ENCODE results near the gene BRAT1. TPM values are rescaled to one million over a fixed set of nuclear protein-coding genes. Genes with fewer than 3 reads are reported as not detected.

Gene BRAT1
- polyA plus RNA-seq, 1 donor from 2014 or later = 39.4 TPM

- peaks cover 19 to 29% (median 24%) of the 10 kb centered on the region in 3 donors for H3K4me1 Mint-ChIP-seq
- peak overlapping the region; percentile 97 to 98 (median 98) for H3K27ac Mint-ChIP-seq
- H3K27me3 Mint-ChIP-seq = no peaks in the 10 kb centered on the region
- H3K9me3 Mint-ChIP-seq = no peaks in the 10 kb centered on the region
- peaks cover 1% of the 10 kb centered on the region for H3K36me3 Mint-ChIP-seq
- H3K4me3 Mint-ChIP-seq = peak overlapping the region; percentile 70 to 91 (median 78)
Measured at GRCh38 chr7:2528481-2529095, 26.7 kb downstream of the BRAT1 start.

GRCh38 chr7:2527505-2528467, 27.5 kb downstream of the BRAT1 start:
- peak overlapping the region; percentile 91 to 98 (median 97) for H3K27ac Mint-ChIP-seq
- H3K9me3 Mint-ChIP-seq = no peaks in the 10 kb centered on the region
- H3K4me1 Mint-ChIP-seq = peaks cover 23 to 33% (median 27%) of the 10 kb centered on the region in 3 donors
- H3K4me3 Mint-ChIP-seq = peak overlapping the region; percentile 72 to 91 (median 80)
- H3K27me3 Mint-ChIP-seq = no peaks in the 10 kb centered on the region
- H3K36me3 Mint-ChIP-seq = peaks cover 1% of the 10 kb centered on the region

- Mint-ChIP-seq H3K4me1 (peaks cover 25 to 37% (median 35%) of the 10 kb centered on the region in 3 donors), H3K27ac (peak overlapping the region; percentile 73 to 98 (median 91)), H3K36me3 (peaks cover 4% of the 10 kb centered on the region), H3K4me3 (peak overlapping the region in 2 of 4 donors; percentile 22 to 84), H3K27me3 (no peaks in the 10 kb centered on the region), H3K9me3 (no peaks in the 10 kb centered on the region)
Measured at GRCh38 chr7:2526659-2527504, 28.4 kb downstream of the BRAT1 start.

- Mint-ChIP-seq H3K9me3 (no peaks in the 10 kb centered on the region), H3K36me3 (peaks cover 7% of the 10 kb centered on the region), H3K4me1 (peaks cover 24 to 37% (median 37%) of the 10 kb centered on the region in 3 donors), H3K27ac (peak overlapping the region; percentile 57 to 87 (median 84)), H3K27me3 (no peaks in the 10 kb centered on the region), H3K4me3 (peak overlapping the region in 3 of 4 donors; percentile 58 to 84 (median 72))
Measured at GRCh38 chr7:2525658-2526630, 29.4 kb downstream of the BRAT1 start.

GRCh38 chr7:2524808-2525657, 30.3 kb downstream of the BRAT1 start:
- H3K27me3 Mint-ChIP-seq = no peaks in the 10 kb centered on the region
- H3K9me3 Mint-ChIP-seq = no peaks in the 10 kb centered on the region

GRCh38 chr7:2523941-2524807, 31.1 kb downstream of the BRAT1 start:
- Mint-ChIP-seq H3K4me3 (peak overlapping the region; percentile 66 to 96 (median 95)), H3K27ac (peak overlapping the region in 2 of 3 donors; percentile 46 to 67), H3K27me3 (no peaks in the 10 kb centered on the region), H3K9me3 (no peaks in the 10 kb centered on the region), H3K4me1 (peaks cover 14 to 31% (median 28%) of the 10 kb centered on the region in 3 donors), H3K36me3 (peaks cover 9% of the 10 kb centered on the region)

More at GRCh38 chr7:2524808-2525657, 30.3 kb downstream of the BRAT1 start:
- peaks cover 16 to 31% (median 31%) of the 10 kb centered on the region in 3 donors for H3K4me1 Mint-ChIP-seq
- H3K36me3 Mint-ChIP-seq = peaks cover 9% of the 10 kb centered on the region
- peak overlapping the region in 2 of 3 donors; percentile 57 to 87 for H3K27ac Mint-ChIP-seq
- H3K4me3 Mint-ChIP-seq = peak overlapping the region in 1 of 4 donors; percentile 84

GRCh38 chr7:2523461-2523936, 31.8 kb downstream of the BRAT1 start:
- Mint-ChIP-seq H3K4me1 (peaks cover 11 to 29% (median 23%) of the 10 kb centered on the region in 3 donors), H3K36me3 (peaks cover 9% of the 10 kb centered on the region), H3K27me3 (no peaks in the 10 kb centered on the region)

GRCh38 chr7:2522780-2523433, 32.4 kb downstream of the BRAT1 start:
- Mint-ChIP-seq H3K4me1 (peaks cover 7 to 27% (median 23%) of the 10 kb centered on the region in 3 donors), H3K9me3 (no peaks in the 10 kb centered on the region), H3K36me3 (peaks cover 7% of the 10 kb centered on the region), H3K27ac (peak overlapping the region; percentile 84 to 90 (median 89)), H3K27me3 (no peaks in the 10 kb centered on the region), H3K4me3 (peak overlapping the region; percentile 94 to 97 (median 96))

More at GRCh38 chr7:2523461-2523936, 31.8 kb downstream of the BRAT1 start:
- Mint-ChIP-seq H3K27ac (peak overlapping the region in 2 of 3 donors; percentile 46 to 89), H3K9me3 (no peaks in the 10 kb centered on the region), H3K4me3 (peak overlapping the region; percentile 94 to 97 (median 96))

GRCh38 chr7:2521952-2522591, 33.3 kb downstream of the BRAT1 start:
- Mint-ChIP-seq H3K4me3 (peak overlapping the region; percentile 94 to 97 (median 96)), H3K27me3 (no peaks in the 10 kb centered on the region), H3K27ac (peak overlapping the region; percentile 84 to 89 (median 89)), H3K4me1 (peaks cover 11 to 23% (median 23%) of the 10 kb centered on the region in 3 donors), H3K36me3 (peaks cover 7% of the 10 kb centered on the region), H3K9me3 (no peaks in the 10 kb centered on the region)

- H3K36me3 Mint-ChIP-seq = peaks cover 7% of the 10 kb centered on the region
- H3K4me3 Mint-ChIP-seq = peak overlapping the region; percentile 94 to 97 (median 96)
- H3K4me1 Mint-ChIP-seq = peaks cover 12 to 23% (median 22%) of the 10 kb centered on the region in 3 donors
- peak overlapping the region; percentile 84 to 89 (median 89) for H3K27ac Mint-ChIP-seq
- H3K9me3 Mint-ChIP-seq = no peaks in the 10 kb centered on the region
- H3K27me3 Mint-ChIP-seq = no peaks in the 10 kb centered on the region
Measured at GRCh38 chr7:2521341-2521745, 34.0 kb downstream of the BRAT1 start.

- H3K27ac Mint-ChIP-seq = peak overlapping the region; percentile 89 to 96 (median 90)
- H3K27me3 Mint-ChIP-seq = no peaks in the 10 kb centered on the region
- peaks cover 7% of the 10 kb centered on the region for H3K36me3 Mint-ChIP-seq
- H3K4me1 Mint-ChIP-seq = peaks cover 12 to 23% (median 19%) of the 10 kb centered on the region in 3 donors
- no peaks in the 10 kb centered on the region for H3K9me3 Mint-ChIP-seq
- peak overlapping the region; percentile 94 to 99 (median 97) for H3K4me3 Mint-ChIP-seq
Measured at GRCh38 chr7:2520761-2521290, 34.5 kb downstream of the BRAT1 start.

Data from IgD-negative memory B cell (primary cell).